ENCODE measurements around the gene ASB12. TPM values are rescaled to one million over a fixed set of nuclear protein-coding genes. Genes with fewer than 3 reads are reported as not detected.
A peak's percentile ranks its signal among the peaks of the same experiment; 100 is the strongest.

Gene ASB12
- total RNA-seq, 1 experiment from 2014 or later = not detected

GRCh38 chrX:64205735-64206501 is 24.5 kb downstream of the ASB12 start:
- DNase-seq = peak; percentile 92 to 94
- Histone ChIP-seq H3K27me3 (replicated peaks; ENCODE audit: control insufficient read depth, insufficient read depth, low read length) (no peaks in the 10 kb centered on the region), H3K4me1 (no peaks in the 10 kb centered on the region), H3K36me3 (ENCODE audit: control insufficient read depth, insufficient read depth, low read length) (no peaks in the 10 kb centered on the region), H3K9me3 (no peaks in the 10 kb centered on the region), H3K4me3 (ENCODE audit: low read depth, low read length) (peak overlapping the region; percentile 52)
- TSS peak; percentile 84 for BruUV-seq (replicated peaks)
- Mint-ChIP-seq H3K27me3 (ENCODE audit: insufficient read depth, unreplicated experiment) (no peaks in the 10 kb centered on the region), H3K9me3 (ENCODE audit: unreplicated experiment) (no peaks in the 10 kb centered on the region), H3K4me3 (ENCODE audit: unreplicated experiment) (peak overlapping the region; percentile 76), H3K27ac (ENCODE audit: unreplicated experiment) (peak overlapping the region; percentile 79), H3K36me3 (ENCODE audit: insufficient read depth, unreplicated experiment) (no peaks in the 10 kb centered on the region), H3K4me1 (ENCODE audit: low read depth, unreplicated experiment) (no peaks in the 10 kb centered on the region)
- intact Hi-C loops (cut with micrococcal nuclease; ENCODE audit: unreplicated experiment) = loop anchor here (1.0 to 10.0 kb wide), 5 partner anchors 17 to 452 kb away; a partner anchor contains a TSS
- POLR2A ChIA-PET = interaction anchor here (1.5 kb wide), 1 partner anchor 17 kb away, joined by 7 read pairs; no protein-coding TSS in a partner anchor
- TF ChIP-seq CTCF (IDR thresholded peaks at IDR 0.05; ENCODE audit: insufficient read depth in 1 of 2, low read depth in 1 of 2, low read length in 1 of 2, severe bottlenecking in 1 of 2, unreplicated experiment in 1 of 2) = peak in 1 of 2 experiments; percentile 29
- CTCF ChIA-PET = interaction anchor here (0.6 to 2.7 kb wide), 3 partner anchors 17 to 1200 kb away, joined by 3 to 12 read pairs (median 6); no protein-coding TSS in a partner anchor

- no TSS peak for BruUV-seq (replicated peaks)
- Mint-ChIP-seq H3K4me3 (ENCODE audit: unreplicated experiment) (peak within 1 kb of the TSS; percentile 76), H3K27ac (ENCODE audit: unreplicated experiment) (peak within 1 kb of the TSS; percentile 79), H3K4me1 (ENCODE audit: low read depth, unreplicated experiment) (no peaks in the 10 kb centered on the region), H3K27me3 (ENCODE audit: insufficient read depth, unreplicated experiment) (no peaks in the 10 kb centered on the region), H3K36me3 (ENCODE audit: insufficient read depth, unreplicated experiment) (no peaks in the 10 kb centered on the region), H3K9me3 (ENCODE audit: unreplicated experiment) (no peaks in the 10 kb centered on the region)
- no peaks in the 10 kb centered on the region for H3K27me3 ChIP-seq (replicated peaks; ENCODE audit: control insufficient read depth, insufficient read depth, low read length)
- H3K4me1 ChIP-seq = no peaks in the 10 kb centered on the region
- H3K9me3 ChIP-seq = no peaks in the 10 kb centered on the region
- intact Hi-C loops (cut with micrococcal nuclease; ENCODE audit: unreplicated experiment) = loop anchor here (1.0 to 10.0 kb wide), 3 partner anchors 33 to 451 kb away; a partner anchor contains a TSS
- DNase-seq = no peak
- no peaks in the 10 kb centered on the region for H3K36me3 ChIP-seq (ENCODE audit: control insufficient read depth, insufficient read depth, low read length)
- ChIA-PET CTCF (interaction anchor here (0.6 to 2.7 kb wide), 3 partner anchors 17 to 1201 kb away, joined by 3 to 12 read pairs (median 6); no protein-coding TSS in a partner anchor), POLR2A (interaction anchor here (1.5 kb wide), 1 partner anchor 17 kb away, joined by 7 read pairs; no protein-coding TSS in a partner anchor)
- TF ChIP-seq CTCF (IDR thresholded peaks at IDR 0.05; ENCODE audit: insufficient read depth in 1 of 2, low read depth in 1 of 2, low read length in 1 of 2, severe bottlenecking in 1 of 2, unreplicated experiment in 1 of 2) = no peak
- peak within 1 kb of the TSS; percentile 52 for H3K4me3 ChIP-seq (ENCODE audit: low read depth, low read length)
Observed at GRCh38 chrX:64205441-64205734, 25.0 kb downstream of the ASB12 start, which contains the start of gene AMER1. Gene AMER1 (minus strand): TSS chrX:64205708. CDS start chrX:64193286, 12,422 bp downstream.

- no peaks in the 10 kb centered on the region for H3K9me3 Mint-ChIP-seq (ENCODE audit: unreplicated experiment)
- DNase-seq = peak; percentile 33 to 36
- CTCF ChIA-PET = interaction anchor here (0.6 to 2.7 kb wide), 4 partner anchors 16 to 1201 kb away, joined by 3 to 12 read pairs (median 4); no protein-coding TSS in a partner anchor
- H3K9me3 ChIP-seq = no peaks in the 10 kb centered on the region
- no peaks in the 10 kb centered on the region for H3K4me1 ChIP-seq
- no peaks in the 10 kb centered on the region for H3K27me3 ChIP-seq (replicated peaks; ENCODE audit: control insufficient read depth, insufficient read depth, low read length)
- intact Hi-C loops (cut with micrococcal nuclease; ENCODE audit: unreplicated experiment) = loop anchor here (1.0 to 10.0 kb wide), 3 partner anchors 33 to 451 kb away; a partner anchor contains a TSS
- H3K4me3 ChIP-seq (ENCODE audit: low read depth, low read length) = peak overlapping the region; percentile 52
- H3K4me1 Mint-ChIP-seq (ENCODE audit: low read depth, unreplicated experiment) = no peaks in the 10 kb centered on the region
- no peaks in the 10 kb centered on the region for H3K36me3 Mint-ChIP-seq (ENCODE audit: insufficient read depth, unreplicated experiment)
- no peak for TF ChIP-seq CTCF (IDR thresholded peaks at IDR 0.05; ENCODE audit: insufficient read depth in 1 of 2, low read depth in 1 of 2, low read length in 1 of 2, severe bottlenecking in 1 of 2, unreplicated experiment in 1 of 2)
- H3K27ac Mint-ChIP-seq (ENCODE audit: unreplicated experiment) = peak overlapping the region; percentile 79
- BruUV-seq (replicated peaks) = no TSS peak
- POLR2A ChIA-PET = interaction anchor here (1.5 kb wide), 1 partner anchor 16 kb away, joined by 7 read pairs; no protein-coding TSS in a partner anchor
- no peaks in the 10 kb centered on the region for H3K36me3 ChIP-seq (ENCODE audit: control insufficient read depth, insufficient read depth, low read length)
- H3K27me3 Mint-ChIP-seq (ENCODE audit: insufficient read depth, unreplicated experiment) = no peaks in the 10 kb centered on the region
- peak overlapping the region; percentile 76 for H3K4me3 Mint-ChIP-seq (ENCODE audit: unreplicated experiment)
Observed at GRCh38 chrX:64204701-64205440, 25.5 kb downstream of the ASB12 start.

Measured in Caco-2 (cell line).